HEK293 (cell line): ENCODE measurements around the gene ZNF429.

ENCODE experiments used
- CTCF ChIA-PET: fragments of 350-600 bp; formaldehyde crosslinking; extraction: SDS; loops from one replicate; lab custom pipeline; 2021; ENCODE audit warnings: antibody characterized with exemption; lab: Yijun Ruan, JAX
- POLR2A ChIA-PET: fragments of 300-600 bp; formaldehyde crosslinking; extraction: SDS; loops from one replicate; lab custom pipeline; 2020; ENCODE audit warnings: antibody characterized with exemption, inconsistent platforms; lab: Yijun Ruan, JAX
- H3K27ac ChIP-seq: fragments of 200-500 bp; sonication (Bioruptor generic); 2 replicates; pipeline ENCODE4 v1.5.1; 2014; ENCODE audit warnings: low read depth, low read length, control low read depth, inconsistent platforms; ENCODE audit errors: extremely low read depth
- H3K36me3 ChIP-seq, 2 experiments: fragments of 200-500 bp in 1 of 2; sonication (Bioruptor generic) in 1 of 2; 1 replicate in 1 of 2; 2 replicates in 1 of 2; pipeline ENCODE4 v1.5.1; 2014 to 2017; ENCODE audit warnings: inconsistent platforms in 2 of 2, low read length in 2 of 2; ENCODE audit not compliant: control insufficient read depth in 2 of 2, insufficient read depth in 1 of 2
- H3K4me1 ChIP-seq: fragments of 200-500 bp; sonication (Bioruptor generic); 2 replicates; pipeline ENCODE4 v1.5.1; 2014; ENCODE audit warnings: mild to moderate bottlenecking, low read length, inconsistent platforms; ENCODE audit not compliant: control insufficient read depth, insufficient read depth
- H3K4me3 ChIP-seq: 2 replicates; pipeline ENCODE4 v1.5.1; 2011; ENCODE audit warnings: low read depth, mild to moderate bottlenecking, control low read depth, low read length, moderate library complexity
- H3K9me3 ChIP-seq: fragments of 200-500 bp; sonication (Bioruptor generic); 2 replicates; pipeline ENCODE4 v1.5.1; 2014; ENCODE audit warnings: low read depth, low read length, inconsistent platforms; ENCODE audit not compliant: control insufficient read depth, insufficient read depth
- BCL11B ChIP-seq: fragments of 450-650 bp; formaldehyde crosslinking; IDR thresholded peaks from 2 replicates; pipeline ENCODE4 v1.5.1; 2016; ENCODE audit warnings: low read depth, missing biosample characterization, missing genetic modification characterization
- BCL6B ChIP-seq: fragments of 450-650 bp; formaldehyde crosslinking; IDR thresholded peaks from 2 replicates; pipeline ENCODE4 v1.5.1; 2017; ENCODE audit warnings: missing biosample characterization, missing genetic modification characterization
- RBAK ChIP-seq: fragments of 450-650 bp; formaldehyde crosslinking; IDR thresholded peaks from 2 replicates; pipeline ENCODE4 v1.5.1; 2016; ENCODE audit warnings: missing biosample characterization, missing genetic modification characterization
- REPIN1 ChIP-seq: fragments of 450-650 bp; formaldehyde crosslinking; IDR thresholded peaks from 2 replicates; pipeline ENCODE4 v1.5.1; 2017; ENCODE audit warnings: missing biosample characterization, missing genetic modification characterization, low read depth
- TRIM28 ChIP-seq: IDR thresholded peaks from 2 replicates; pipeline ENCODE4 v1.6.1; 2011; ENCODE audit warnings: low read length, control low read depth, borderline replicate concordance
- YY1 ChIP-seq: fragments of 450-650 bp; formaldehyde crosslinking; IDR thresholded peaks from 2 replicates; pipeline ENCODE4 v1.5.1; 2018; ENCODE audit warnings: missing biosample characterization, missing genetic modification characterization
- ZBTB10 ChIP-seq: fragments of 450-650 bp; formaldehyde crosslinking; IDR thresholded peaks from 2 replicates; pipeline ENCODE4 v1.5.1; 2016; ENCODE audit warnings: missing biosample characterization, missing genetic modification characterization
- ZNF175 ChIP-seq: fragments of 450-650 bp; formaldehyde crosslinking; IDR thresholded peaks from 2 replicates; pipeline ENCODE4 v1.5.1; 2016; ENCODE audit warnings: missing biosample characterization, missing genetic modification characterization
- ZNF202 ChIP-seq: fragments of 450-650 bp; formaldehyde crosslinking; IDR thresholded peaks from 2 replicates; pipeline ENCODE4 v1.5.1; 2016; ENCODE audit warnings: missing biosample characterization, missing genetic modification characterization, borderline replicate concordance
- ZNF280C ChIP-seq: fragments of 450-650 bp; formaldehyde crosslinking; IDR thresholded peaks from 2 replicates; pipeline ENCODE4 v1.5.1; 2016; ENCODE audit warnings: missing biosample characterization, missing genetic modification characterization
- ZNF292 ChIP-seq: fragments of 450-650 bp; formaldehyde crosslinking; IDR thresholded peaks from 2 replicates; pipeline ENCODE4 v1.5.1; 2016; ENCODE audit warnings: low read depth, missing biosample characterization, missing genetic modification characterization, borderline replicate concordance
- ZNF518A ChIP-seq: fragments of 450-650 bp; formaldehyde crosslinking; conservative IDR thresholded peaks from 2 replicates; pipeline ENCODE4 v1.5.1; 2016; ENCODE audit warnings: low read depth, missing biosample characterization, missing genetic modification characterization
- ZNF529 ChIP-seq: fragments of 450-650 bp; formaldehyde crosslinking; IDR thresholded peaks from 2 replicates; pipeline ENCODE4 v1.5.1; 2017; ENCODE audit warnings: missing genetic modification characterization, missing biosample characterization; ENCODE audit not compliant: insufficient replicate concordance
- ZNF600 ChIP-seq: fragments of 450-650 bp; formaldehyde crosslinking; IDR thresholded peaks from 2 replicates; pipeline ENCODE4 v1.5.1; 2016; ENCODE audit warnings: missing biosample characterization, missing genetic modification characterization
- ZNF629 ChIP-seq: fragments of 450-650 bp; formaldehyde crosslinking; IDR thresholded peaks from 2 replicates; pipeline ENCODE4 v1.5.1; 2017; ENCODE audit warnings: missing biosample characterization, missing genetic modification characterization
- ZNF658 ChIP-seq: fragments of 450-650 bp; formaldehyde crosslinking; IDR thresholded peaks from 2 replicates; pipeline ENCODE4; 2016; ENCODE audit warnings: missing biosample characterization, missing genetic modification characterization
- ZNF660 ChIP-seq: fragments of 450-650 bp; IDR thresholded peaks from 2 replicates; pipeline ENCODE4 v1.5.1; 2018; ENCODE audit warnings: missing biosample characterization, mild to moderate bottlenecking, missing genetic modification characterization
- ZNF707 ChIP-seq: fragments of 450-650 bp; formaldehyde crosslinking; IDR thresholded peaks from 2 replicates; pipeline ENCODE4 v1.5.1; 2016; ENCODE audit warnings: missing biosample characterization, missing genetic modification characterization
- ZNF776 ChIP-seq: fragments of 450-650 bp; formaldehyde crosslinking; IDR thresholded peaks from 2 replicates; pipeline ENCODE4 v1.5.0; 2017; ENCODE audit warnings: missing biosample characterization, missing genetic modification characterization, borderline replicate concordance
- ZNF777 ChIP-seq: fragments of 450-650 bp; formaldehyde crosslinking; IDR thresholded peaks from 2 replicates; pipeline ENCODE4 v1.5.1; 2017; ENCODE audit warnings: missing biosample characterization, missing genetic modification characterization, borderline replicate concordance
- TF ChIP-seq, protein P1 (sequence below): IDR thresholded peaks from 2 replicates; pipeline ENCODE4 v1.6.1; 2011; ENCODE audit warnings: mild to moderate bottlenecking, low read depth, low read length, borderline replicate concordance
- TF ChIP-seq, protein P2 (sequence below): fragments of 450-650 bp; formaldehyde crosslinking; IDR thresholded peaks from 2 replicates; pipeline ENCODE4 v1.5.1; 2016; ENCODE audit warnings: missing biosample characterization, missing genetic modification characterization

The ZNF429 gene

DNA sequence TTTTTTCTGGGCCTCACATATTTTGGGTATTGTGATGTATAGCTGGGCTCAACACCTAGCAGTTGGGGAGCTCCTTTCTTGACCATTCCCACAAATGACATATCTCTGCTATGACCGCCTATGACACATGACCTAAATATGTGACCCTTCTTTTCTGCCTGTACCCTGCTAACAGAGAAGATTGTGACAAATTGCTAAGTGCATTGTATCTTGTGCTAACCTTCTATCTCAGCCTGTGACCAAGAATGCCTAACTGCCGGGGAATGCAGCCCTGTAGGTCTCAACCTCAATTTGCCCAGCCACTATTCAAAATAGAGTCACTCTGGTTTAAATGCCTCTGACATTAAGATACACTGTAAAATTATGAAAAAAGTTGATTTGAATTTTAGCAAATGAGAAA lies 6.8 kb upstream of the ZNF429 start:
- no peak overlapping the region for H3K4me3 ChIP-seq
- H3K27ac ChIP-seq = no peak overlapping the region
- ChIA-PET CTCF (no interaction called here), POLR2A (no interaction called here)
- H3K4me1 ChIP-seq = no peaks in the 10 kb centered on the region
- H3K36me3 ChIP-seq = no peaks in the 10 kb centered on the region
- TF ChIP-seq ZNF529 (tag by site-specific recombination) (no peak), ZNF658 (tag by site-specific recombination) (no peak), ZNF175 (tag by site-specific recombination) (no peak), BCL6B (tag by site-specific recombination) (no peak), ZNF280C (tag by site-specific recombination) (no peak), ZNF776 (no peak), ZNF518A (tag by site-specific recombination) (no peak), ZNF629 (tag by site-specific recombination) (no peak), REPIN1 (tag by site-specific recombination) (no peak), ZNF600 (tag by site-specific recombination) (no peak), ZNF202 (tag by site-specific recombination) (no peak), YY1 (tag by site-specific recombination) (no peak), ZNF777 (tag by site-specific recombination) (no peak), RBAK (tag by site-specific recombination) (no peak)
- H3K9me3 ChIP-seq = no peaks in the 10 kb centered on the region; the same call in 1 of the 2 replicates

DNA sequence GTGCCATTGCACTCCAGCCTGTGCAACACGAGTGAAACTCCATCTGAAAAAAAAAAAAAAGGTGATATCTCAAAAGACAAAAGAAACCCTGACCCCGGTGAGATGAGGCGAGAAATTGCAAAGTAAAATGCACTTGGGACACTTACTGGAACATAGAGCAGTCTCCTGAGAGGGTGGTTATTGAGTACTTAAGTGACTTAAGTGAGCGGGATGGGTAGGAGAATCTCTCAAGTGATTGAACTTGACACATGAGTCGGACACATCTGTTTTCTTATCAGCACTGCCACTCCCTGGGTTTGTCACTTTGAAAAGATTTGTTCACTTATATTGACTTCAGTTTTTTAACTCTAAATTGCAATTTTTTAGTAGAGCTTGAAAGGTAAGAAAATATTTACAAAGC lies 2.8 kb downstream of the ZNF429 start:
- ChIA-PET POLR2A (no interaction called here), CTCF (interaction anchor here (0.6 to 0.7 kb wide), 3 partner anchors 9 to 1181 kb away, joined by 3 to 4 read pairs (median 4); no protein-coding TSS in a partner anchor)
- Histone ChIP-seq H3K4me3 (no peak overlapping the region), H3K36me3 (peaks cover 0 to 10% of the 10 kb centered on the region in 2 experiments; a peak in 1 of 3 replicates), H3K27ac (no peak overlapping the region), H3K4me1 (no peaks in the 10 kb centered on the region), H3K9me3 (no peaks in the 10 kb centered on the region)
- TF ChIP-seq, protein P1, sequence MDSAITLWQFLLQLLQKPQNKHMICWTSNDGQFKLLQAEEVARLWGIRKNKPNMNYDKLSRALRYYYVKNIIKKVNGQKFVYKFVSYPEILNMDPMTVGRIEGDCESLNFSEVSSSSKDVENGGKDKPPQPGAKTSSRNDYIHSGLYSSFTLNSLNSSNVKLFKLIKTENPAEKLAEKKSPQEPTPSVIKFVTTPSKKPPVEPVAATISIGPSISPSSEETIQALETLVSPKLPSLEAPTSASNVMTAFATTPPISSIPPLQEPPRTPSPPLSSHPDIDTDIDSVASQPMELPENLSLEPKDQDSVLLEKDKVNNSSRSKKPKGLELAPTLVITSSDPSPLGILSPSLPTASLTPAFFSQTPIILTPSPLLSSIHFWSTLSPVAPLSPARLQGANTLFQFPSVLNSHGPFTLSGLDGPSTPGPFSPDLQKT = no peak
- TF ChIP-seq TRIM28 (no peak), BCL11B (no peak), ZBTB10 (tag by site-specific recombination) (no peak), ZNF292 (tag by site-specific recombination) (no peak), ZNF660 (tag by site-specific recombination) (no peak), ZNF707 (tag by site-specific recombination) (no peak)
- TF ChIP-seq, protein P2, sequence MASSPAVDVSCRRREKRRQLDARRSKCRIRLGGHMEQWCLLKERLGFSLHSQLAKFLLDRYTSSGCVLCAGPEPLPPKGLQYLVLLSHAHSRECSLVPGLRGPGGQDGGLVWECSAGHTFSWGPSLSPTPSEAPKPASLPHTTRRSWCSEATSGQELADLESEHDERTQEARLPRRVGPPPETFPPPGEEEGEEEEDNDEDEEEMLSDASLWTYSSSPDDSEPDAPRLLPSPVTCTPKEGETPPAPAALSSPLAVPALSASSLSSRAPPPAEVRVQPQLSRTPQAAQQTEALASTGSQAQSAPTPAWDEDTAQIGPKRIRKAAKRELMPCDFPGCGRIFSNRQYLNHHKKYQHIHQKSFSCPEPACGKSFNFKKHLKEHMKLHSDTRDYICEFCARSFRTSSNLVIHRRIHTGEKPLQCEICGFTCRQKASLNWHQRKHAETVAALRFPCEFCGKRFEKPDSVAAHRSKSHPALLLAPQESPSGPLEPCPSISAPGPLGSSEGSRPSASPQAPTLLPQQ (tag by site-specific recombination) = no peak
